Panc1 (cell line): ENCODE data around the gene COL4A4.

ENCODE experiments used
- CTCF ChIP-seq: fragments of 450-650 bp; IDR thresholded peaks from 2 replicates; pipeline ENCODE4 v1.5.1; 2017; ENCODE audit warnings: mild to moderate bottlenecking
- POLR2AphosphoS5 ChIP-seq: IDR thresholded peaks from 2 replicates; pipeline ENCODE4 v1.6.1; 2012; ENCODE audit warnings: mild to moderate bottlenecking, low read depth, low read length, moderate library complexity
- REST ChIP-seq, 2 experiments: IDR thresholded peaks; 2 replicates each; pipeline ENCODE4 v1.6.1; 2011 to 2012; ENCODE audit warnings: low read depth in 2 of 2, control low read depth in 1 of 2, low read length in 1 of 2, mild to moderate bottlenecking in 1 of 2, moderate library complexity in 1 of 2; ENCODE audit not compliant: insufficient read depth in 1 of 2
- SIN3A ChIP-seq: IDR thresholded peaks from 2 replicates; pipeline ENCODE4 v1.6.1; 2012; ENCODE audit warnings: low read depth, mild to moderate bottlenecking, low read length, moderate library complexity, borderline replicate concordance; ENCODE audit not compliant: insufficient read depth

GRCh38 chr2:227192491-227192890 lies 28.5 kb upstream of the COL4A4 start:
- no peak for TF ChIP-seq CTCF
- TF ChIP-seq SIN3A = no peak
- TF ChIP-seq POLR2AphosphoS5 = no peak
- no peak for TF ChIP-seq REST (IDR thresholded peaks at IDR 0.05; ENCODE audit: insufficient read depth in 1 of 2, low read depth in 2 of 2, low read length in 1 of 2)
